ENCODE data around the gene RNF225.
A peak's percentile ranks its signal among the peaks of the same experiment; 100 is the strongest.

RNF225 gene

GRCh38 chr19:58394821-58395219 is 636 bp upstream of the RNF225 start:
- no peak overlapping the region for H3K4me3 ChIP-seq (ENCODE audit: low read depth, low read length)
- peaks cover 45% of the 10 kb centered on the region for H3K36me3 ChIP-seq (replicated peaks)
- H3K27ac ChIP-seq, result no peak overlapping the region
- no peak for DNase-seq
- no peaks in the 10 kb centered on the region for H3K27me3 ChIP-seq (replicated peaks)
- in situ Hi-C loops (cut with HindIII; ENCODE audit: low pct_ligation_motif_present, low sequenced_read_pairs), result no loop called here
- no peak for TF ChIP-seq CTCF (IDR thresholded peaks at IDR 0.05; ENCODE audit: low read depth, low read length, missing control alignments)

GRCh38 chr19:58395979-58396627 is 647 bp downstream of the RNF225 start:
- Histone ChIP-seq H3K27ac (no peak overlapping the region), H3K4me3 (ENCODE audit: low read depth, low read length) (peak overlapping the region; percentile 22), H3K36me3 (replicated peaks) (peaks cover 39% of the 10 kb centered on the region), H3K27me3 (replicated peaks) (no peaks in the 10 kb centered on the region)
- no peak for TF ChIP-seq CTCF (IDR thresholded peaks at IDR 0.05; ENCODE audit: low read depth, low read length, missing control alignments)
- DNase-seq, result no peak
- in situ Hi-C loops (cut with HindIII; ENCODE audit: low pct_ligation_motif_present, low sequenced_read_pairs), result no loop called here

- Histone ChIP-seq H3K27me3 (replicated peaks) (no peaks in the 10 kb centered on the region), H3K27ac (no peak overlapping the region), H3K36me3 (replicated peaks) (peaks cover 33% of the 10 kb centered on the region), H3K4me3 (ENCODE audit: low read depth, low read length) (no peak overlapping the region)
- in situ Hi-C loops (cut with HindIII; ENCODE audit: low pct_ligation_motif_present, low sequenced_read_pairs), result no loop called here
- no peak for DNase-seq
- TF ChIP-seq CTCF (IDR thresholded peaks at IDR 0.05; ENCODE audit: low read depth, low read length, missing control alignments), result no peak
Measured at GRCh38 chr19:58396691-58397532, 1.5 kb downstream of the RNF225 start.

- Histone ChIP-seq H3K36me3 (replicated peaks) (peaks cover 28% of the 10 kb centered on the region), H3K27ac (no peak overlapping the region), H3K27me3 (replicated peaks) (no peaks in the 10 kb centered on the region)
Measured at GRCh38 chr19:58397533-58398037, 2.1 kb downstream of the RNF225 start.

GRCh38 chr19:58398087-58398486 is 2.6 kb downstream of the RNF225 start:
- Histone ChIP-seq H3K27me3 (replicated peaks) (no peaks in the 10 kb centered on the region), H3K27ac (no peak overlapping the region), H3K36me3 (replicated peaks) (peaks cover 23% of the 10 kb centered on the region), H3K4me3 (ENCODE audit: low read depth, low read length) (no peak overlapping the region)
- in situ Hi-C loops (cut with HindIII; ENCODE audit: low pct_ligation_motif_present, low sequenced_read_pairs), result no loop called here
- TF ChIP-seq CTCF (IDR thresholded peaks at IDR 0.05; ENCODE audit: low read depth, low read length, missing control alignments), result no peak
- DNase-seq, result no peak

More at GRCh38 chr19:58397533-58398037, 2.1 kb downstream of the RNF225 start:
- no peak overlapping the region for H3K4me3 ChIP-seq (ENCODE audit: low read depth, low read length)
- in situ Hi-C loops (cut with HindIII; ENCODE audit: low pct_ligation_motif_present, low sequenced_read_pairs), result no loop called here
- TF ChIP-seq CTCF (IDR thresholded peaks at IDR 0.05; ENCODE audit: low read depth, low read length, missing control alignments), result no peak
- DNase-seq, result no peak
